Smooth muscle cell (in vitro differentiated cells): ENCODE measurements around the gene CLDN24. TPM values are rescaled to one million over a fixed set of nuclear protein-coding genes. Genes with fewer than 3 reads are reported as not detected.

Source experiments
- DNase-seq: peaks from one replicate; lab custom pipeline; 2025; ENCODE audit not compliant: unreplicated experiment; lab: John Stamatoyannopoulos, UW
- H2AFZ ChIP-seq: fragments of 200-600 bp; sonication (generic); 2 replicates; pipeline ENCODE4 v1.6.0; 2016; ENCODE audit warnings: antibody characterized with exemption, low read depth, mild to moderate bottlenecking
- H3F3A ChIP-seq: fragments of 200-600 bp; sonication (generic); 2 replicates; pipeline ENCODE4 v1.6.0; 2017; ENCODE audit warnings: antibody characterized with exemption, low read depth
- H3K27ac ChIP-seq: fragments of 200-600 bp; sonication (generic); 2 replicates; pipeline ENCODE4 v1.5.1; 2016; ENCODE audit warnings: low read depth, mild to moderate bottlenecking
- H3K27me3 ChIP-seq: fragments of 200-600 bp; sonication (generic); 2 replicates; pipeline ENCODE4 v1.6.1; 2016; ENCODE audit warnings: low read depth, mild to moderate bottlenecking
- H3K36me3 ChIP-seq: fragments of 200-600 bp; sonication (generic); 2 replicates; pipeline ENCODE4 v1.5.1; 2016; ENCODE audit warnings: low read depth
- H3K4me1 ChIP-seq: fragments of 200-600 bp; sonication (generic); 2 replicates; pipeline ENCODE4 v1.5.1; 2016; ENCODE audit warnings: low read depth
- H3K4me2 ChIP-seq: fragments of 200-600 bp; sonication (generic); 2 replicates; pipeline ENCODE4 v1.6.0; 2016; ENCODE audit warnings: mild to moderate bottlenecking
- H3K4me3 ChIP-seq: fragments of 200-600 bp; sonication (generic); 2 replicates; pipeline ENCODE4 v1.5.1; 2016; ENCODE audit warnings: mild to moderate bottlenecking
- H3K79me2 ChIP-seq: fragments of 200-600 bp; sonication (generic); 2 replicates; pipeline ENCODE4 v1.6.0; 2016; ENCODE audit warnings: low read depth, mild to moderate bottlenecking
- H3K9ac ChIP-seq: fragments of 200-600 bp; sonication (generic); 2 replicates; pipeline ENCODE4 v1.6.0; 2016; ENCODE audit warnings: low read depth
- H3K9me3 ChIP-seq: fragments of 200-600 bp; sonication (generic); replicated peaks from 2 replicates; pipeline ENCODE4 v1.5.1; 2016; ENCODE audit warnings: low read depth
- H4K20me1 ChIP-seq: fragments of 200-600 bp; sonication (generic); 2 replicates; pipeline ENCODE4 v1.6.0; 2016; ENCODE audit warnings: low read depth
- WGBS: methylation state at CpG from one replicate; pipeline ENCODE4 v1.1.7; 2016; ENCODE audit warnings: low lambda C conversion rate; 5-methylcytosine and 5-hydroxymethylcytosine counted together
- polyA plus RNA-seq: library from polyadenylated mRNA; unstranded; fragments of >200 nt; fragmentation: Nextera tagmentation; extraction: Ambion mirVana; gene quantifications from 2 replicates; pipeline ENCODE4 v1.2.1, GENCODE V29; 2016
- total RNA-seq: library from RNA; depleted of rRNA; stranded (reverse); fragments of >200 nt; gene quantifications from 2 replicates; pipeline ENCODE4 v1.2.3, GENCODE V29; 2014
- TF ChIP-seq, protein P1 (sequence below): fragments of 200-600 bp; sonication (generic); IDR thresholded peaks from 2 replicates; pipeline ENCODE4 v1.5.1; 2017; ENCODE audit warnings: borderline replicate concordance, mild to moderate bottlenecking, antibody characterized with exemption; ENCODE audit not compliant: insufficient read depth, poor library complexity, severe bottlenecking

CLDN24 gene
- total and polyA plus RNA-seq, 2 experiments from 2014 or later = not detected

GRCh38 chr4:183304538-183304937 is 17.7 kb downstream of the CLDN24 start:
- H3K36me3 ChIP-seq = no peaks in the 10 kb centered on the region
- DNase-seq = no peak
- whole genome bisulfite sequencing = 94% methylated on average over 2 of the region's 2 CpGs
- no peak overlapping the region for H3K4me2 ChIP-seq
- no peak overlapping the region for H3K27ac ChIP-seq
- H3K4me3 ChIP-seq = no peak overlapping the region
- H3K27me3 ChIP-seq = no peaks in the 10 kb centered on the region
- no peaks in the 10 kb centered on the region for H3K9me3 ChIP-seq
- H3F3A ChIP-seq = no peaks in the 10 kb centered on the region
- no peaks in the 10 kb centered on the region for H3K79me2 ChIP-seq
- H4K20me1 ChIP-seq = no peaks in the 10 kb centered on the region
- TF ChIP-seq, protein P1, sequence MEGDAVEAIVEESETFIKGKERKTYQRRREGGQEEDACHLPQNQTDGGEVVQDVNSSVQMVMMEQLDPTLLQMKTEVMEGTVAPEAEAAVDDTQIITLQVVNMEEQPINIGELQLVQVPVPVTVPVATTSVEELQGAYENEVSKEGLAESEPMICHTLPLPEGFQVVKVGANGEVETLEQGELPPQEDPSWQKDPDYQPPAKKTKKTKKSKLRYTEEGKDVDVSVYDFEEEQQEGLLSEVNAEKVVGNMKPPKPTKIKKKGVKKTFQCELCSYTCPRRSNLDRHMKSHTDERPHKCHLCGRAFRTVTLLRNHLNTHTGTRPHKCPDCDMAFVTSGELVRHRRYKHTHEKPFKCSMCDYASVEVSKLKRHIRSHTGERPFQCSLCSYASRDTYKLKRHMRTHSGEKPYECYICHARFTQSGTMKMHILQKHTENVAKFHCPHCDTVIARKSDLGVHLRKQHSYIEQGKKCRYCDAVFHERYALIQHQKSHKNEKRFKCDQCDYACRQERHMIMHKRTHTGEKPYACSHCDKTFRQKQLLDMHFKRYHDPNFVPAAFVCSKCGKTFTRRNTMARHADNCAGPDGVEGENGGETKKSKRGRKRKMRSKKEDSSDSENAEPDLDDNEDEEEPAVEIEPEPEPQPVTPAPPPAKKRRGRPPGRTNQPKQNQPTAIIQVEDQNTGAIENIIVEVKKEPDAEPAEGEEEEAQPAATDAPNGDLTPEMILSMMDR = no peak
- H3K9ac ChIP-seq = no peak overlapping the region
- no peak overlapping the region for H2AFZ ChIP-seq
- H3K4me1 ChIP-seq = no peaks in the 10 kb centered on the region

DNA sequence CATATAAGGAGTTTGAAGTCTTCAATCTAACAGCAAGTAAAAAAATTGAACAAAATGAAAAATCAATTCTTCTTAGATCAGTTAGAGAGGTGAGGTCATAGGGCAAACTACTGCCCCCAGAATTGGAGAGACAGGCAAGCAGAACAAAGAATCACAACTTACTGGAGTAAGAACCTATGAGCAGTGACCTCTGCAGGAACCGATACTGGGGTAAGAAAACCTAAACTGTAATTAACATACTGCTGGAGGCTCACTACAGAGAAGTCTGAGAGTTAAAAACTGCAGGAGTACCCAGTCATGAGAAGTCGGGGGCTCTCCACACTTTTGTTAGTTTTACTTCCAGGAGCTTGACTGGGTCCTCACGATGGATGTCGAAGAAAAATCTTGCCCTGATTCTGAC is 18.2 kb downstream of the CLDN24 start:
- no peaks in the 10 kb centered on the region for H3K4me1 ChIP-seq
- H3K4me2 ChIP-seq = no peak overlapping the region
- no peak overlapping the region for H3K27ac ChIP-seq
- H3K79me2 ChIP-seq = no peaks in the 10 kb centered on the region
- H3K4me3 ChIP-seq = no peak overlapping the region
- H3K9ac ChIP-seq = no peak overlapping the region
- TF ChIP-seq, protein P1 = no peak
- H3K27me3 ChIP-seq = no peaks in the 10 kb centered on the region
- WGBS = 88% methylated on average over 4 of the region's 4 CpGs
- no peaks in the 10 kb centered on the region for H3K9me3 ChIP-seq
- no peaks in the 10 kb centered on the region for H3K36me3 ChIP-seq
- no peaks in the 10 kb centered on the region for H3F3A ChIP-seq
- H4K20me1 ChIP-seq = no peaks in the 10 kb centered on the region
- DNase-seq = no peak
- H2AFZ ChIP-seq = no peak overlapping the region

DNA sequence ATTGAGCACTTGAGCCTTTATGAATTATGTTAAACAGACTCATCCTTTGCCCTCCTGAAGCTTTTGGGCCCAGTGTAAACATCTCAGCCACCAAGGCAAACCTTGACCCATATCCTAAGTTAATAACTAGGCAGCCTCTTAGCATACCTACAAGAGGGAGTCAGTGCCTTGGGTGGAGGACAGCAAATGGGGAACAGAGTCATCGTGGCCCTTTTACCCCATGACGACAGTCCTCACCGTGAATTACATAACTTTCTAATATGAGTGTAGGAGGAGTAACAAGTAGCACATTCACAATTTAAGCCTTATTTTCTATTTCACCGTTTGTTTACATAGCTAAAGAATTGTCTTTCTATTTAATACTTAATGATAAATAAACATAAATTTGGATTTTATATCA is 18.9 kb downstream of the CLDN24 start:
- no peaks in the 10 kb centered on the region for H3K36me3 ChIP-seq
- no peaks in the 10 kb centered on the region for H3K27me3 ChIP-seq
- no peaks in the 10 kb centered on the region for H3K9me3 ChIP-seq
- no peak overlapping the region for H3K9ac ChIP-seq
- no peak for DNase-seq
- no peak overlapping the region for H2AFZ ChIP-seq
- no peaks in the 10 kb centered on the region for H3K79me2 ChIP-seq
- no peaks in the 10 kb centered on the region for H3K4me1 ChIP-seq
- H4K20me1 ChIP-seq = no peaks in the 10 kb centered on the region
- 89% methylated on average over 4 of the region's 4 CpGs for WGBS
- no peak overlapping the region for H3K27ac ChIP-seq
- TF ChIP-seq, protein P1 = no peak
- no peak overlapping the region for H3K4me3 ChIP-seq
- no peaks in the 10 kb centered on the region for H3F3A ChIP-seq
- H3K4me2 ChIP-seq = no peak overlapping the region

DNA sequence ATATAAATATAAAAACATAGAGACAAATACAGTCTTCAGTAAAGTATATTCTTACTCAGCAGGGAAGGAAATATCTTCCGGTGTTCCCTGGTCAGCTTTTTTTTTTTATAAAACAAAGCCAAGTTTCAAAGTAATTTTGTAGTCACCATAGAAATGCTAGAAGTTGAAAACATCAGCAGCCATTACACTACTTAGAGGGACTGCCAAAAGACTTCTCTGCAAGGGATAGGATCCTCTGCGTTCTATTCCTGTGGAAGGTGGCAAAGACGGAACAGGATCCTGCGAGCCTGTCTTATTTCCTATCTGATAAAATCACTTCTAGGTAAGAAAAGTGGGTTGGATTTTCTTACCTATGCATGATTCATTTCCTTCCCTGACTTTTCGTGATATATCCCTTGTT is 21.6 kb downstream of the CLDN24 start:
- H3K79me2 ChIP-seq = no peaks in the 10 kb centered on the region
- no peaks in the 10 kb centered on the region for H3K9me3 ChIP-seq
- H3K36me3 ChIP-seq = no peaks in the 10 kb centered on the region
- DNase-seq = no peak
- no peak overlapping the region for H2AFZ ChIP-seq
- H3K4me3 ChIP-seq = no peak overlapping the region
- TF ChIP-seq, protein P1 = no peak
- no peak overlapping the region for H3K27ac ChIP-seq
- H3K9ac ChIP-seq = no peak overlapping the region
- H3K4me1 ChIP-seq = no peaks in the 10 kb centered on the region
- WGBS = 96% methylated on average over 5 of the region's 5 CpGs
- H4K20me1 ChIP-seq = no peaks in the 10 kb centered on the region
- no peaks in the 10 kb centered on the region for H3K27me3 ChIP-seq
- H3K4me2 ChIP-seq = no peak overlapping the region
- no peaks in the 10 kb centered on the region for H3F3A ChIP-seq
